Measurements from ENCODE around the gene TCF7L2. TPM values are rescaled to one million over a fixed set of nuclear protein-coding genes. Genes with fewer than 3 reads are reported as not detected.

TCF7L2 gene
- total and polyA plus RNA-seq, 4 donors, result 14.0 to 57.8 (median 34.8) TPM

DNA sequence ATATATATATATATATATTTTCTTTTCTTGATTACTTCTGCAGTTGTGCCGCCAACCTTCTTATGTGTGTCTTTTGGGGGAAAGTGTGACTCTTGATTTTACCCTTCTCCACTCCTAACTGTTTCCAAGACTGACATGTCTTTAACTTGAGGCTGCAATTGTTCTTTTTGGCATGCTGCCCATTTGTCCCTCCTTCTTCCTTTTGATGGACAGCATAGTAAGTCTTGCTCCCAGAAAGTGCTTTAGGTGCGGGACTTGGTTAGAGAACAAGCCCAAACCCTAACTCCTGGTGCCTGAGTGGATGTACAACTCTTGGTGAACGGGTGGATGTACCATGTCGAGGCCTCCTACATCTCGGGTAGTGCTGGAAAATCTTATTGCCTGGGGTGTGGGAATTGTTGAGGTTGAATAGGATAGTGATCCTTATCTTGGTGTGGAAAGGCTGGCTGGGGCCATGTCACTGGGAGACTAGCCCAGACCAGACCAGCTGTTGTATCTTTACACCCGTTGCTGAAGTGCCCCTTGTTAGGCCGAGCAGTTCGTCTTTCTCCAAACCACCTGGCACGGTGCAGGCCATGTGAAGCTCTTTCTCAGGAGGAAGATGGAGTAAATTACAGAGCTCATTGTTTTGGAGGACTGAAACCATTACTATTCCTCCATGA is 16.3 kb downstream of the TCF7L2 start:
- ATAC-seq (ENCODE audit: low FRiP score) (no peak), DNase-seq (no peak)
- peaks cover 2 to 6% of the 10 kb centered on the region in 2 donors for H3K4me1 ChIP-seq (ENCODE audit: control insufficient read depth in 1 of 2, insufficient read depth in 2 of 2, low read length in 2 of 2)
- 76 to 81% methylated on average over 9 of the region's 9 CpGs for WGBS, 2 donors
- H3K9me3 ChIP-seq (ENCODE audit: control insufficient read depth, low read length), result no peaks in the 10 kb centered on the region
- H3K27me3 ChIP-seq (ENCODE audit: control insufficient read depth in 1 of 2, insufficient read depth in 2 of 2, low read length in 1 of 2), result no peaks in the 10 kb centered on the region
- no peaks in the 10 kb centered on the region for H3K36me3 ChIP-seq (ENCODE audit: control insufficient read depth in 1 of 2, insufficient read depth in 2 of 2, low read length in 1 of 2)
- intact Hi-C loops (cut with DNase I), result no loop called here
- H3K4me3 ChIP-seq (ENCODE audit: low read length in 2 of 2), result no peak overlapping the region
- H3K27ac ChIP-seq (ENCODE audit: low read depth in 1 of 2, low read length in 2 of 2), result no peak overlapping the region

DNA sequence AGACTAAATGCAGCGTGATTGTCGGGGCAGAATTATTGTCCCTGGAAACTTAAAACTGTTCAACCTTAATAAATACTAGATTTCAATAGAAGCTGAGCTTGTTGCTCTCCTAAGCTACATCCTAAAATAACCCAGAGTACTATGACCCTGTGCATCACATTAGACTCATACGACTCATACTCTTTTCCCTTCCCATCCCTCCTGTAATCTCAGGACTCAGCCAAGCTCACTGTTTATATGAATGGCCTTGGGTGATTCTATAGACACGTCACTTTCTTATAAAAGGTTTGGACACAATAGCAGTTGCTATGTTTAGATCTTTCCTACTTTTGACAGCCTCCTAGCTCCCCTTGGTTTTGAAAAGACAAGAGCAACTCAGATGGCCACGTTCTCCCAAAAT is 17.2 kb downstream of the TCF7L2 start:
- ATAC-seq (ENCODE audit: low FRiP score), result no peak
- Histone ChIP-seq H3K36me3 (ENCODE audit: control insufficient read depth in 1 of 2, insufficient read depth in 2 of 2, low read length in 1 of 2) (no peaks in the 10 kb centered on the region), H3K27ac (ENCODE audit: low read depth in 1 of 2, low read length in 2 of 2) (no peak overlapping the region)

GRCh38 chr10:112969131-112969530 is 19.1 kb downstream of the TCF7L2 start:
- no peaks in the 10 kb centered on the region for H3K9me3 ChIP-seq (ENCODE audit: control insufficient read depth, low read length)
- intact Hi-C loops (cut with DNase I), result no loop called here

More for the DNA sequence above, 17.2 kb downstream of the TCF7L2 start:
- no peaks in the 10 kb centered on the region for H3K27me3 ChIP-seq (ENCODE audit: control insufficient read depth in 1 of 2, insufficient read depth in 2 of 2, low read length in 1 of 2)
- no peaks in the 10 kb centered on the region for H3K9me3 ChIP-seq (ENCODE audit: control insufficient read depth, low read length)
- intact Hi-C loops (cut with DNase I), result no loop called here
- H3K4me1 ChIP-seq (ENCODE audit: control insufficient read depth in 1 of 2, insufficient read depth in 2 of 2, low read length in 2 of 2), result peaks cover 2 to 6% of the 10 kb centered on the region in 2 donors
- H3K4me3 ChIP-seq (ENCODE audit: low read length in 2 of 2), result no peak overlapping the region
- WGBS, 2 donors, result 69% methylated on average over 5 of the region's 5 CpGs
- DNase-seq, result no peak

GRCh38 chr10:112969542-112969941 is 19.5 kb downstream of the TCF7L2 start:
- Histone ChIP-seq H3K36me3 (ENCODE audit: control insufficient read depth in 1 of 2, insufficient read depth in 2 of 2, low read length in 1 of 2) (no peaks in the 10 kb centered on the region), H3K27me3 (ENCODE audit: control insufficient read depth in 1 of 2, insufficient read depth in 2 of 2, low read length in 1 of 2) (no peaks in the 10 kb centered on the region), H3K4me1 (ENCODE audit: control insufficient read depth in 1 of 2, insufficient read depth in 2 of 2, low read length in 2 of 2) (peaks cover 2 to 4% of the 10 kb centered on the region in 2 donors), H3K9me3 (ENCODE audit: control insufficient read depth, low read length) (no peaks in the 10 kb centered on the region), H3K4me3 (ENCODE audit: low read length in 2 of 2) (no peak overlapping the region), H3K27ac (ENCODE audit: low read depth in 1 of 2, low read length in 2 of 2) (no peak overlapping the region)
- DNase-seq (no peak), ATAC-seq (ENCODE audit: low FRiP score) (no peak)
- intact Hi-C loops (cut with DNase I), result no loop called here
- WGBS, 2 donors, result 94 to 100% methylated on average over 2 of the region's 2 CpGs

More at GRCh38 chr10:112969131-112969530, 19.1 kb downstream of the TCF7L2 start:
- 81 to 85% methylated on average over 2 of the region's 2 CpGs for WGBS, 2 donors
- Histone ChIP-seq H3K4me1 (ENCODE audit: control insufficient read depth in 1 of 2, insufficient read depth in 2 of 2, low read length in 2 of 2) (peaks cover 2 to 4% of the 10 kb centered on the region in 2 donors), H3K36me3 (ENCODE audit: control insufficient read depth in 1 of 2, insufficient read depth in 2 of 2, low read length in 1 of 2) (no peaks in the 10 kb centered on the region), H3K27me3 (ENCODE audit: control insufficient read depth in 1 of 2, insufficient read depth in 2 of 2, low read length in 1 of 2) (no peaks in the 10 kb centered on the region), H3K27ac (ENCODE audit: low read depth in 1 of 2, low read length in 2 of 2) (no peak overlapping the region), H3K4me3 (ENCODE audit: low read length in 2 of 2) (no peak overlapping the region)
- ATAC-seq (ENCODE audit: low FRiP score) (no peak), DNase-seq (no peak)

DNA sequence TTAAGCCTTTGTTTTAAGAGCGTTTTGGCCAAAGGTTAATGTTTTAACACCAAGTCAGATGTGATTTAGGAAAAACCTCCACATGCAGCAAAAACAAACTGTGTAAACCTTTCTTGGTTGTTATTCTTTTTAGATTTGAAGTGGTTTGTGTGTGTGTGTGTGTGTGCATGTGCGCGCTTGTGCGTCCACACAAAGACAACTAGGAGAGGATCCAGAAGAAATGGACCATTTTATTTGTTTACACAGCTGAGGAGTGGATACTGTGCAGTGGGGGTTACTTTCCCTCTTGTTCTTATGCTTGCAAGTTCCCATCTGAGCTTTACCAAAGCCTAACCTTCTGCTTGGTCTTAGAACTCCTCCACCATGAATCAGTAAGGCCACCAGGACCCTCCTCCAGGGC is 20.0 kb downstream of the TCF7L2 start:
- Histone ChIP-seq H3K36me3 (ENCODE audit: control insufficient read depth in 1 of 2, insufficient read depth in 2 of 2, low read length in 1 of 2) (no peaks in the 10 kb centered on the region), H3K27me3 (ENCODE audit: control insufficient read depth in 1 of 2, insufficient read depth in 2 of 2, low read length in 1 of 2) (no peaks in the 10 kb centered on the region), H3K9me3 (ENCODE audit: control insufficient read depth, low read length) (no peaks in the 10 kb centered on the region), H3K4me1 (ENCODE audit: control insufficient read depth in 1 of 2, insufficient read depth in 2 of 2, low read length in 2 of 2) (peaks cover 2 to 4% of the 10 kb centered on the region in 2 donors), H3K27ac (ENCODE audit: low read depth in 1 of 2, low read length in 2 of 2) (no peak overlapping the region), H3K4me3 (ENCODE audit: low read length in 2 of 2) (no peak overlapping the region)
- 39 to 48% methylated on average over 4 of the region's 4 CpGs for WGBS, 2 donors
- ATAC-seq (ENCODE audit: low FRiP score), result no peak
- intact Hi-C loops (cut with DNase I), result no loop called here
- no peak for DNase-seq

DNA sequence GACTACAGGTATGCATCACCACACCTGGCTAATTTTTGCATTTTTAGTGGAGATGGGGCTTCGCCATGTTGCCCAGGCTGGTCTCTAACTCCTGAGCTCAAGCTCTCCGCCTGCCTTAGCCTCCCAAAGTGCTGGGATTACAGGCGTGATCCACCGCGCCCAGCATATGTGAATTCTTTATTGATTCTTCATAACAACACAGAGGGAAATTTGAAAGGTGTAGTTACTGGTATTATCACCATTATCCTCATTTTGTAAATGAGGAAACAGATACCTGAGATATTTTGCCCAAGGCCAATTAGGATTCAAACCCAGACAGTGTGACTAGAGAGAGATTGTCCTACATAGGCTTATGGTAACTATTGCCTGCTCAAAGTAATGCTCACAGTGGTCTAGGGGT is 22.6 kb downstream of the TCF7L2 start:
- no peak for ATAC-seq (ENCODE audit: low FRiP score)
- H3K27ac ChIP-seq (ENCODE audit: low read depth in 1 of 2, low read length in 2 of 2), result no peak overlapping the region
- H3K36me3 ChIP-seq (ENCODE audit: control insufficient read depth in 1 of 2, insufficient read depth in 2 of 2, low read length in 1 of 2), result no peaks in the 10 kb centered on the region
- 97 to 99% methylated on average over 5 of the region's 5 CpGs for WGBS, 2 donors
- no peak for DNase-seq
- intact Hi-C loops (cut with DNase I), result no loop called here
- H3K27me3 ChIP-seq (ENCODE audit: control insufficient read depth in 1 of 2, insufficient read depth in 2 of 2, low read length in 1 of 2), result no peaks in the 10 kb centered on the region
- no peaks in the 10 kb centered on the region for H3K9me3 ChIP-seq (ENCODE audit: control insufficient read depth, low read length)
- H3K4me1 ChIP-seq (ENCODE audit: control insufficient read depth in 1 of 2, insufficient read depth in 2 of 2, low read length in 2 of 2), result peaks cover 0 to 2% of the 10 kb centered on the region in 2 donors
- no peak overlapping the region for H3K4me3 ChIP-seq (ENCODE audit: low read length in 2 of 2)

DNA sequence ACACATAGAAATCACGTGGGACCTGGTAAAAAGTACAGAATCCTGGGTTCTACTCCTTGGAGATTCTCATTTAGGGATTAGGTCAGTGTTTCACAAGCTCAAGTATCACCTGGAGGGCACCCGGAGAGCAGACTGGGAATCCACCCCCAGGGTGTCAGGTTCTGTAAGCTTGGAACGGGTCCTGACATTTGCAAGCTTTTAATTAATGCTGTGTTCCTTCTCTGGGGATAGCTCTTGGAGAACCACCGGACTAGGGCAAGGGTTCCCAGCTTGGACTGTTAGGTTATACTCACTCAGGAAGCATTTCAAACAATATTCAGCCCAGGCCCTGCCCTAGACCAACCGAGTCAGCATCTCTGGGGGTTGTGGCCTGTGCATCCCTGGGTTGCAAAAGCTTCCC is 23.0 kb downstream of the TCF7L2 start:
- H3K9me3 ChIP-seq (ENCODE audit: control insufficient read depth, low read length), result no peaks in the 10 kb centered on the region
- intact Hi-C loops (cut with DNase I), result no loop called here
- DNase-seq, result no peak
- no peaks in the 10 kb centered on the region for H3K27me3 ChIP-seq (ENCODE audit: control insufficient read depth in 1 of 2, insufficient read depth in 2 of 2, low read length in 1 of 2)
- H3K27ac ChIP-seq (ENCODE audit: low read depth in 1 of 2, low read length in 2 of 2), result no peak overlapping the region
- peaks cover 0 to 2% of the 10 kb centered on the region in 2 donors for H3K4me1 ChIP-seq (ENCODE audit: control insufficient read depth in 1 of 2, insufficient read depth in 2 of 2, low read length in 2 of 2)
- ATAC-seq (ENCODE audit: low FRiP score), result no peak
- 91 to 94% methylated on average over 5 of the region's 5 CpGs for WGBS, 2 donors
- H3K36me3 ChIP-seq (ENCODE audit: control insufficient read depth in 1 of 2, insufficient read depth in 2 of 2, low read length in 1 of 2), result no peaks in the 10 kb centered on the region
- no peak overlapping the region for H3K4me3 ChIP-seq (ENCODE audit: low read length in 2 of 2)

GRCh38 chr10:112973805-112974204 is 23.8 kb downstream of the TCF7L2 start:
- Histone ChIP-seq H3K36me3 (ENCODE audit: control insufficient read depth in 1 of 2, insufficient read depth in 2 of 2, low read length in 1 of 2) (no peaks in the 10 kb centered on the region), H3K9me3 (ENCODE audit: control insufficient read depth, low read length) (no peaks in the 10 kb centered on the region), H3K4me3 (ENCODE audit: low read length in 2 of 2) (no peak overlapping the region), H3K27me3 (ENCODE audit: control insufficient read depth in 1 of 2, insufficient read depth in 2 of 2, low read length in 1 of 2) (no peaks in the 10 kb centered on the region), H3K4me1 (ENCODE audit: control insufficient read depth in 1 of 2, insufficient read depth in 2 of 2, low read length in 2 of 2) (peaks cover 0 to 2% of the 10 kb centered on the region in 2 donors), H3K27ac (ENCODE audit: low read depth in 1 of 2, low read length in 2 of 2) (no peak overlapping the region)
- no peak for DNase-seq
- WGBS, 2 donors, result 87 to 89% methylated on average over 5 of the region's 5 CpGs
- intact Hi-C loops (cut with DNase I), result no loop called here
- no peak for ATAC-seq (ENCODE audit: low FRiP score)

DNA sequence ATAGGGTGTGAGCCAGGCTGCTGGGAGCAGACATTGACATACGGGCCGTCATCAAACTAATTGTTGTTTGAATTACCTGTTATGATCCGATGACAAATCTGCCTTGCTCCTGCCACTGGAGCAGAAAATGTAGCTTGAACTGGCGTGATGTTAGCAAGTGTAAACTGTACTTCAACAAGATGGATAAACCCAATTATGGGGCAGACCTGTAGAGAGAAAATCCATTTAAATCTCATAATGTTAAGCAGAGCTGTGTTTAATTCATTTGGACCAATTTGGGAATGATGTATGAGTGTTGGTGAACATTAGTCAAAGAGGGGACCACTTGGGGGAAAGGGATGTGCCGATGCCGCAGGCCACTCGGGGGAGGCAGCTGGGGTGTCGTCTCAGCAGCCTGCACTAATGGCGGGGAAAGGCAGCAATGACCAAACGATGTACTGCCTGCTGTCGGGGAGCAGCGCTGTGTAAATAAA is 27.4 kb downstream of the TCF7L2 start:
- Histone ChIP-seq H3K27me3 (ENCODE audit: control insufficient read depth in 1 of 2, insufficient read depth in 2 of 2, low read length in 1 of 2) (no peaks in the 10 kb centered on the region), H3K4me1 (ENCODE audit: control insufficient read depth in 1 of 2, insufficient read depth in 2 of 2, low read length in 2 of 2) (peaks cover 0 to 3% of the 10 kb centered on the region in 2 donors), H3K27ac (ENCODE audit: low read depth in 1 of 2, low read length in 2 of 2) (no peak overlapping the region), H3K4me3 (ENCODE audit: low read length in 2 of 2) (no peak overlapping the region), H3K9me3 (ENCODE audit: control insufficient read depth, low read length) (no peaks in the 10 kb centered on the region), H3K36me3 (ENCODE audit: control insufficient read depth in 1 of 2, insufficient read depth in 2 of 2, low read length in 1 of 2) (no peaks in the 10 kb centered on the region)
- DNase-seq (no peak), ATAC-seq (ENCODE audit: low FRiP score) (no peak)
- 90 to 91% methylated on average over 12 of the region's 12 CpGs for WGBS, 2 donors
- intact Hi-C loops (cut with DNase I), result no loop called here
